NCI-H526 treated with DMSO at 0.1 percent for 48 hours (cell line): ENCODE results near the gene RASSF4.

Experiments used
- DNase-seq: peaks from one replicate; lab custom pipeline; 2025; lab: John Stamatoyannopoulos, UW

RASSF4 gene, protein sequence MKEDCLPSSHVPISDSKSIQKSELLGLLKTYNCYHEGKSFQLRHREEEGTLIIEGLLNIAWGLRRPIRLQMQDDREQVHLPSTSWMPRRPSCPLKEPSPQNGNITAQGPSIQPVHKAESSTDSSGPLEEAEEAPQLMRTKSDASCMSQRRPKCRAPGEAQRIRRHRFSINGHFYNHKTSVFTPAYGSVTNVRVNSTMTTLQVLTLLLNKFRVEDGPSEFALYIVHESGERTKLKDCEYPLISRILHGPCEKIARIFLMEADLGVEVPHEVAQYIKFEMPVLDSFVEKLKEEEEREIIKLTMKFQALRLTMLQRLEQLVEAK

DNA sequence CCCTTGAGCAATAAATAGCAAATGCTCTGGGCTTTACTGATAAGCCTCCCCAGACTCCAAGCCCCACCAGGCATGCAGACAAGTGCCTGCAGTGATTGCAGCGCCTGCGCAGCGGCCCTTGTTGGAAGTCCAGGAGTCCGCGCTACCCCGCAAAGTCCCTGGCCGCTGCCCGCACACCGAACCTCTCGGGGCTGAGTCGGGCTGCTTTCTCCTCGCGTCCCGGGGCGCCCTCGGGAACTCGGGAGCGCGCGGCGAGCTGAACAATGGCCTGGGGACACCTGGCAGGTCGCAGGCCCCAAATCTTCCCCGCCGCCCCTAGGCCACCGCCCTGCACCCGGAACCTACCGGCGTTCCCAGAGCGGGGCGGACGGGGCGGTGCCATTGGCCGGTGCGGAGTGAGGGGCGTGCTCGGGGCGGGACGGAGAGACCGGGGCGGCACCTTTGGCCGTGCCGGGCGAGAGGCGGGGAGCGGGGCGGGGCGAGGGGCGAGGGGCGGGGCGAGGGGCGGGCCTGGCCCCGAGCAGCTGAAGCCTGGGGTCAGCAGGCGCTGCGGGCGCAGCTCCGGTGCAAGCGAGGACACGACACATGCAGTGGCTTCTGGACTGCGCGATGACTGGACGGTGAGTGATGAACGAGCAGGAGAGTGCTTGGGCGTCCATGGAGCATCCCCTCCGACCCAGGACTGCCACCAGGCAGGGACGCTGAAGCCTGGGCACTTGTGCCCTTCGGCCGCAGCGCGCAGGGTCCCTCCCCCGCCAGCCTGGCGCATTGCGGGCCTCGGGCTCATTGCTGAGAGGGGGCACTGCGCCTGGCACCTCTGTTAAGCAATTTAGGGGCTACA is at the start of gene RASSF4:
Gene RASSF4, plus strand, starts transcription at position 556 of the 841 bp plus-strand sequence. CDS start 10,401 bp downstream, outside the sequence.
- DNase-seq: peak; percentile 54

DNA sequence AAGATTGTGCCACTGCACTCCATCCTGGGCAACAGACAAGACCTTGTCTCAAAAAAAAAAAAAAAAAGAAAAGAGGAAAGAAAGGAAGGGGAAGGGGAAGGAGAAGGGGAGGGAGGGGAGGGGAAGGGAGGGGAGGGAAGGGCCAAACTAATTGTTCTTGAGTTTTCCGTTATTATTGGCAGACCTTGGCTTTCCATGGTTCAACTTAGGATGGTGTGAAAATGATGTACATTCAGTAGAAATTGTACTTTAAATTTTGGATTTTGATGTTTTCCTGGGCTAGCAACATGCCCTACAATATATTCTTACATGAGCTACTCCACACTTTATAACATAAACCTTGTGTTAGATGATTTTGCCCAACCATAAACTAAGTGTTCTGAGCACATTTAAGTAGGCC is 49.7 kb upstream of the RASSF4 start:
- no peak for DNase-seq

DNA sequence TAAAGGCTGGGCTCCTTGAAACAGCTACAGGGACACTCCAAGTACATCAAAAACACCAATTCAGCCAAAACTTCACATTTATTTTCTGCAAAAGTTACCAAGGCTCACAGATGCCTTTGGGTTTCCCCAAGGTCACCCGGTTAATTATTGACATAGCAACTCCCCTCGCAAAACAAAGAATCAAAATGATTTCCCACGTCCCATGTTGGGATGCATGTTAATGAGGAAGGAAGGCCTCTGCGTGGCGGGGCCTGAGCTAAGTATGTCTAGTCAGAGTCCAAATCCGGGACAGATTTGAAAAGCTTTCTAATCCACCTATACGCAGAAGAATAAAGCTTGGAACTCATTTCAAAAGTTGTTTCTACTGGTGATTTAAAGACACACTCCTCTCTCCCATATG is 49.0 kb upstream of the RASSF4 start:
- DNase-seq: no peak

DNA sequence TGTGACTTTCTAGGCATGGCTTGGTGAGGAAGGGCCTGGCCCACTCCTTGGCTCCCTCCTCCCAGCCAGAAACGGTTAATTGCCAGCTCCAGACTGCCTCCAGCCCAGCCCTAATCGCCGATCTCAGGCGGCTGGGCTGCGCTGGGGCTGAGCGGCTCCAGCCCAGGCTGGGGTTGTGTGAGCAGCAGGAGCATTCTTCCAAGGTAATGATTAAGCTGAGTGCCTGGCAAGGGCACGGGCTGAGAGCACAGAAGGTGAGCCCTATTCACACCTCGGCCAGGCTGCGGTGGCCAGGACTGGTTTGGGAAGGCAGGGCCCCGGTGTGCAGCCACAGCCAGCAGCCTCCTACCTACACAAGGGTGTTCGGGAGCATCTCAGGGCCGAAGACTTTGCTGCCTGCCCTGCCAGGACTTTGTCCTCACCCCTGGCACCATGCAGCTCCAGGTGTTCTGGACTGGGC is 48.5 kb upstream of the RASSF4 start, which contains the start of gene TMEM72:
Gene TMEM72, plus strand, starts transcription at position 257 of the 460 bp plus-strand sequence. Its CDS starts 176 bp downstream, at position 433.
- peak; percentile 52 for DNase-seq

DNA sequence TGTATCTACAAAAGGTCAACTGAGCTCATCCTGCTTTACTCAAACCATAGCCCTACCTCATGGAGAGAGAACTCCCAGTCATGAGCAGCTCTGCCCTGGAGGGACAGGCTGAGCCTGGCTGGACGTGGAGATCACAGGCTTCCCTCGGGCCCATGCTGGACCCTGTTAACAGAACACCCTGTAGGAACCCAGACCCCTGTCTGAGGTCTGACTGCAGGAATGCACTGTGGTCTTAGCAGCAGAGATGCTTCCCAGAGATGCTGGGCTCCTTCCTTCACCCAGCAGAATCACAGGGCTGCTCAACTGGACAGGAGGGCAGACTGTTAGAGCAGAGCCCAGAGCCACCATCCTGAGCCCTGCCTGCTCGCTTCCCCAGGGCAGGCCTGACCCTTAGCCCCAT is 47.7 kb upstream of the RASSF4 start:
- no peak for DNase-seq

DNA sequence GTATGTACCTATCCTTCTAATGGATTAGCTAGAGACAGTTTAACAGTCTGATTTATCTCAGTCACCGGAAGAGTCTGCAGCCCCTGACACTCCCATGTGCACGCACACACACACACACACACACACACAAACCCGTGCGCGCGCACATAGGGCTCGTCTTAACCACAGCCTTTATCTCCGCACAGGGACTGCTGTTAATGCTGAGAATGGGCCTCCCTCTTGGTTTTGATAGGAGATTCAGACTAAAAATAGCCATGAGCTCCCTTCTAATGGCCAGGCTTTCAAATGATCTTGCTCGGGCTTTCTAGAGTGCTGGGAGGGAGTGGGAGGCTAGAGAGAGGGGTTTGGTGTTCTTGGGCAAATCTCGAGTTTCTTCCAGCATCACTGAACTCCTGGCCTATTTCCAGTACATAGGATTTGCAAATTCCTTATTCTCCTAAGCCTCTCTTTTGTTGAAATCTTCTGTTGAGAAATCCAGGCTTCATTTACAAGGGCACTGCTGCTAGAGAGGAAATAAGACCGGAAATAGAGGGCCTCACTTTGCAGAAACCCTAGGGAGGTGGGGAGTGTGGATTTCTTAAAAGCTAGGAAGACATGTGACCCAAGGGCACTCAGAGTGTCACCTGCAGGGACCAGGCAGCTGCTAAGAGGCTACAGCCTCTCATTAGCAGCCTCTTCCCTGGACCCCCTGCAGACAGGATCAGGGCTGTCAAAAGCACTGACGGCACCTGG is 46.1 kb upstream of the RASSF4 start:
- DNase-seq: no peak

DNA sequence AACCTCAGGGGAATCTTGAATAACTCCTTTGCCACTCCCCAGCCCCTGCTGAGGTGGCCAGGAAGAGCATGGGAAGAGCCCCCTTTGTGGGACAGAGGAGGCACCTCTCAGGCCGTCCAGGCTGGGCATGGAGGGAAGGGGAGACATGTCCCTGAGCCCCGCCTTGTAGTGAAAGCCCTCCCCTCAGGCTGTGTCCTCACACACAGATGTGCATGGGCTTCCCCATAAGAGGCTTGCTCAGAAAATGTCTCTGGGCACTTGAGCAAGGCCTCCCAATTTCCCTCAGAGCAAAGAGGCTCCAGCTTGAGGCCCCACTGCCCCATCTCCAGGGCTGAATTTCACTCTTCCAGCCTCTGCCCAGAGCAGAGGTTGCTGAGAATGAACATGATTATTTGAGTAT is 44.7 kb upstream of the RASSF4 start:
- no peak for DNase-seq

DNA sequence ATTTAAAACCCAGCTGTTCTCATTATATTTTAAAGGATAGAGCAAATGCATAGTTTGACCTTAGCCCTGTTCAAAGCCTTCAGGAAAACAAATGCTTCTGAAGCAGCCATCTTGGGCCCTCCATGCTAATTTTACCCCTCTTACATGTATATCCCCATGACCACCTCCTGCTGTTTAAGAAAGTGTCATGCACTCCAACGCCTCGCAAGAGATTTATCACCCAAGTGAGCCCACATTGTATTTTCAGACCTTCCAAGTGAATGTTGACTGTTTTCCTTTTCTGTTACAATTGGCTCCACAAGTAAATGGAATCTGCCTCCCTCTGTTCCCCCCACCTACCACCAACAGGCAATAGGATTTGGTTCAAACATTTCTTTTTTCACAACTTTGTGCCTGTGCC is 43.2 kb upstream of the RASSF4 start:
- DNase-seq: no peak

DNA sequence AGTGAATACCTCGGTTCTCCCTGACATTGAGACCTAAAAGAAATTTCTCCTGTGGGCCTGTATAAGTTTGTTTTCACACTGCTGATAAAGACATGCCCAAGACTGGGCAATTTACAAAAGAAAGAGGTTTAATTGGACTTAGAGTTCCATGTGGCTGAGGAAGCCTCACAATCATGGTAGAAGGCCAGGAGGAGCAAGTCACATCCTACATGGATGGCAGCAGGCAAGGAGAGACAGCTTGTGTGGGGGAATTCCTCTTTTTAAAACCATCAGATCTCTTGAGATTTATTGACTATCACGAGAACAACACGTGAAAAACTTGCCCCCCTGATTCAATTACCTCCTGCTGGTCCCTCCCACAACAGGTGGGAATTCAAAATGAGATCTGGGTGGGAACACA is 41.8 kb upstream of the RASSF4 start:
- no peak for DNase-seq

DNA sequence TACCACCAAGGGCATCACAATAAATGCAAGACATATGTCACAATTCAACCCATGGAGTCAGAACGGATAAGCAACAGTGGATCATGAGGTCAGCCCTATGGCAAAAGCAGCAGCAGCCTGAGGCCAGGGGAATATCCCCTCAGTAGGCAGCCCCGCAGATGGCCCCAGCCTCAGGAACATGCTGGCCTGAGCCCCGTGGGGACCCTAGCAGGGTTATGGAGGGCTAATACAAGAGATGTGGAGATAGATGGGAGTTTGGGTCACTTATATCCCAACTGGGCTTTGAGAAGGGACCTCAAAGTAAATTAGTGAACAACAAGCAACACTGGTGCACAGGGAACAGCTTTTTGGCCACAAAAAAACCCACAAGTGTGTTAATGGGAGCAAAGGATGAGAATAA is 39.4 kb upstream of the RASSF4 start:
- no peak for DNase-seq

DNA sequence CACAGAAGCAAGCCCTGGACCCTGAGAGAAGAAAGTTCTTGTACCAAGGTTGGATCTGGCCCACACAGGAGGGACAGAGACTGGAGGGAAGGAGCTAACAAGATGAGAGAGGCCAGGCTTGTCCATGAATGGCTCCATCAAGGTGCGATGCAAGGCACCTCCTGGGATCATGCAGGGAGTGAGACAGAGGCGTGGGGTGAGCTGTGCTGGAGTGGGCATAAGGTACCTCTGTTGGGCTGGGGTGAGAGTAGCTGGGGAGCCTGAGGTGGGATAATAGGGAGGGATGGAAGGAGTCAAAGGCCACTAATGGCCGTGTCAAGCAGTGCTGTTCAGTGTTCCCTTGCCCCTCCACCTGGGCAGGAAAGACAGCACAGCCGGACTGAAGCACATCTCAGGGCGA is 38.5 kb upstream of the RASSF4 start:
- DNase-seq: no peak

DNA sequence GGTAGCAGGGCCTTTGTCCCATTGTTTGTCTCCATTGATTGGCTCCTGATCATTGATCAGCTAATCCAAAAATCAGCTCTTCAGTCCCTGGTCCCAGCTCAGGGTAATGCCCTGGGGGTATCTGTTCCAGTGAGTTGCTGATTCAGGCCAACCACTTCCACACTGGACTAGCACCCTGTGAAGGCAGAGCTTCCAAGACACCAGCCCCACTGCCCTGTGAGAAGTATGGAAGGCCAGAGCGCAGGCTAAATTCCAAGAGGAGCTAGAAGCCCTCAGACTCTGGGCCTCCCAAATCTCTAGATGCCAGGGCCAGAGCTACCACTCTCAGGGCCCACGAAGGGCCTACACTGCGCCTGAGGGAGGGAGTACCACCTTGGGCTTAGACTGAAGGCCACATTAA is 38.1 kb upstream of the RASSF4 start:
- no peak for DNase-seq

DNA sequence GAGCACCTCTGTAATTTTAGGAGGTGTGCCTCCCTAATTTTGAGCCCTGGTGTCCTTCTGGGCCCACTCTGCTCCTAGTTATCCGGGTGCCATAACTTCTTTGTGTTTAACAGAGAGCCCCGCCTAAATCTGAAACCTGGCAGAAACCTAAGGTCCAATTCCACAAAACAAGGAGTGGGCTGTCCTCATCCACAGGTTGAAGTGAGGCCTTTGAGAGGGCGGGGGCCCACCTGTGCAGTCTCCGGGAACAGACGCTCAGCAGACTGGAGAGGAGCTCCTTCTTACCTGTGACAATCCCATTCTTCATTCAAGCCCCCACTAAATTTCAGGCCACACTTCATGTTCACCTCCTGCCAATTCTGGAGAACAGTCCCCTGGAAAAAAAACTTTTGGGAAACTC is 37.6 kb upstream of the RASSF4 start:
- DNase-seq: no peak

DNA sequence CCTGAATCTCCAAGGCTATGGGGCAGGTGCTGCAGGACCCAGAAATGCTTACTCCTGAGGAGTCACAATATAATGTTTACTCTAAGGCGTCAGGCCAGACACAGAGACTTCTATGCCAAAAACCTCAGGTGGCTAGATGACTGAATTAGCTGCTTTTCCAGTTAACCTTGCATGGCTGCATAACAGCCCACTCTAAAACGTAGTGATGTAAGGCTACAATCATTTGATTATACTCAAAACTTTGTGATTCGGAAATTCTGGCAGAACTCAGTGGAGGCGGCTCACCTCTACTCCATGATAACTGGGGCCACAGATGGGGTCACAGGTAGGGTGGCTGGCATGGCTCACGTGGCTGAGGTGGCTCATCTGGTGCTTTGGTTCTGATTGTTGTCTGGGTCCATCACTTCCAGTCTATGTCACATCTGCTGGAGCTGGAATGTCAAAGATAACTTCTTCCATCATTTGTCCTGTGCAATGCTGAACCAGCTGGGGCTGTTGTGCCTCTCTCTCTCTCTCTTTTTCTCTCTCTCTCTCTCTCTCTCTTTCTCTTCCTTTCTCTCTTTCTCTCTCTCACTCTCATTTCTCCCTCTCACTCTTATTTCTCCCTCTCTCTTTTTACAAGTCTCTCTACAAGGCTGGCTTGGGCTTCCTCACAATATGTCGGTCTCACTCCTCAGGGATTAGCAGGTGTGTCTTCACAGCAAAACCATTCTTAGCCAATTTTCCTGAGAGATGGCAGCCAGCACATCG is 36.6 kb upstream of the RASSF4 start:
- DNase-seq: no peak

DNA sequence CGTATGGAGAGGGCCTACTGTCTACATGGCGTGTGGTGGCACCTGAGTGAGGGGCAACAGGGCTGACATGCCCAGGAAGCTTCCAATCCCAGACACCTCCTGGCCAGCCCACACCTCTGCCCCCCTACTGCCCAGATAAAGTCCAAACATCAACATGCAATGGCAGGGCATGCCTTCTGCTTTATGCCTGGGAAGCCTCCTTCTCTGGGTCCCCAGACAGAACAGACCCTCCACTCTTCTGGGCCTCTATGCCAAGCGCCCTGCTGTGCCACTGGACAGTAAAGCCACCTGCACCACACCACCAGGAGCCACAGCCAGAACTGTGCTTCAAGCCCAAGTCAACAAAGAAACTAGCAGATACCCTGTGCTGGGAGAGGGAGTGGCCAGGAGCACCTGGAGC is 36.0 kb upstream of the RASSF4 start:
- DNase-seq: no peak

DNA sequence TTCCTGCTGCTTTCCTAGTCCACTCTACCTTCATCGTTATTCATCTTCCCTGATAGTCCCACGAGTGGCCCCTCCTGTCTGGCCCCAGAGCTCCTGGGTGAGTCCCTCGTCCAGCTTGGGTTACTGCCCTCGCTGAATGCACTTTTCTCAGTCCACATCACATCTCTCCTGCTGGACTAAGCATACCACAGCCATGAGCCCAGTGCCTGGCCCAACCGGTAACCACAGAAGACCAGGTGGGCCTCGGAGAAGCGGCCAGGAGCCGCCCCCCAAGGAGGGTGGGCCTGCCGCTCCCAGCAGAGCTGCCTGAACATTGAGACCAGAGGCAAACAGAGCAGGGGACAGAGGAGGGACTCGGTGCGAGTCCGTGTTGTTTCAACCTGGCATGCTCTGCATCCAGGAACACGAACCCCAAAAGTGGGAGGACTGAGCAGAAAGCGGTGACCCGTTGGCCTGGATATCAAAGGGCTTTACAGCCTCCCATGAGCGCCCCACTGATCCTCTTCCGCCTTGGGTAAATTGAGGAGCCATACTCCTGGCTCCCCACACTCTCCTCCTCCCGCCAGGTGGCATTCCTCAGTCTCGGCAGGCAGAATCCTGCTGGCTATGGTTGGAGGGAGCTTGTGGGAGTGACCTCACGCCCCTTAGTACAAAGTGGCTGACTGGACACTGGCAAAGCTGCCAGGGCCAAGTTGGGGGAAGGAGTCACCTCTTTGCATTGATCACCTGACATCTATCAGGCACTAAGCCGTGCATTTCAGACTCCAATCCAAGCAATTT is 35.2 kb upstream of the RASSF4 start:
- no peak for DNase-seq

DNA sequence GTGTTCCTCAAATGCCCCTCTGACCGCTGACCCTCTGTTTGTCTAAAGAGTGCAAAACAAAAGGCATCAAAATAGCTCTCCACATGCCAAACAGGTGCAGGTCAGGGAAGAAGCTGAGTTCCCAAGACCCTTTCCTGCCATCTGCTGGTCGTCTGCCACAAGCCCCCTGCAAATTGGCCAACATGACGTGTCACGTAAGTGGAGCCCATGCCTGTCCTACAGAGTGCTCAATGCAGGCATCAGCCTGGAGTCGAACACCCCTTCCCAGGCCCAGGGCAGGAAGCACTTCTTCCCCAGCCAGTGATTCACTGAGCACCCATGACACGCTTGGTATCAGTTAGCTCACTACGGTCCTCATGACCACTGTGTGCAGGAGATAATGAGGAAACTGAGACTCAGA is 34.4 kb upstream of the RASSF4 start:
- DNase-seq: peak; percentile 1

DNA sequence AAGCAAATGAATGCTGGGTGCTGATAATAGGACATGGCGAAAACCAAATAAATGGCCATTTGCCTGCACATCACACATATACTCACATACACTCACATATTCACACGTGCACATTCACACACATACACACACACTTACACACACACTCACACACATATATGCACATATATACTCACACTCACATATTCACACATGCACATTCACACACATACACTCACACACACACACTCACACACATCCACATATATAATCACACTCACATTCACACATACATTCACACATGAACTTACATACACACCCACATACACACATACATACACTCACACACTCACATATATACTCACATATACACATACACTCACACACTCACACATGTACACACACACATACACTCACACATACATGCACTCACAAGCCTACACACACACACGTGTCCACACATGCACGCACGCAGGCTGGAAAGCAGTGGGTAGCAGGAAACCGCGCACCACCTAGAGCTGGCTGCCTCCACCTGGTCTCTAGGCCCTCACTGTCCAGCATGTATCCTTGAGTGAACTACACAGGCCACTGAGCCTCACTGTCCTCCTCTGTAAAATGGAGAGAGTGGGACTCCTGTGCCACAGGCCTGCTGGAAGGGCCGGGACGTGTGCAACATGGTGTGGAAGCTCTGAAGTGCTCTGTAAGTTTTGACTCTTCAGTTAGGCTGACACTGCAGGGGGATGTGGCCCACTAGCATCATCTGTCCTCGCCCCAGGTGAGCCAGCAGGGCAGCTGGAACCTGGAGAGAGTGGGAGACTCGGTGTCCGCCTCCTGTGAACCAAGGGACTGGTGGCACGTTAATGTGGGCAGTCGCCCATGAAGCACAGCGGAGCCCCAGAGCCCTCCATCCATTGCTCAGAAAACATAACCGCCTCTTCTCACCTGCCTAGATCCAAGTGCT is 33.5 kb upstream of the RASSF4 start:
- DNase-seq: no peak

DNA sequence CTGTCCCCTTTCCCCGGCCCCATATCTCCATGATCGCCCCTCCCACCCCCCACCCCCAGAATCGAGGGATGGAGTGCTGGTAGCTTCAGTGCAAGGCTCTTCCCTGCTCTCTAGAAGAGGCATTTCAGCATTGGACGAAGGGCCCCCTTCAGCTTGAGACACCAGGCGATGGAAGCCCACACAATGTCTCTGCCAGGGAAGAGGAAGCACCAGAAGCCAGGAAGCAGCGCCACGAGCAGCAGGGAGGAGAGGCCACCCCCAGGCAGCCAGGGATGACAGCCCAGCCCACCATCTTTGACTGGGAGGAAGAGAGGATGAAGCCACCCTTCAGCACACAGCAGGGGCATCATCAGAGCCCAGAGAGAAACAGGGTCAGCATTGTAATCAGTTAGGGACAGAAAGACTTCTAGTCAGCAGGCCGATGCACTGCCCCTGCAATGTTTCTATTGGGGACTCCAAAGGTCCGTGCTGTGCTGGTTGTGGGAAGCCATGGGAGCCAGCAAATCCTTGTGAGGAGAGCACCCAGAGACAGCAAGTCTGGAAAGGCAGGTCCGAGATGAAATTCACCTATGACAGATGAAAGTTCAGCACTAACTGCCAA is 32.8 kb upstream of the RASSF4 start:
- no peak for DNase-seq
